Fibroblast of pulmonary artery (primary cell): ENCODE data around the gene ZBTB33.

ENCODE experiments used
- DNase-seq: peaks from one replicate; pipeline ENCODE4 v3.0.0-alpha.2; 2010; ENCODE audit warnings: low read depth
- H3K4me3 ChIP-seq: replicated peaks from 2 replicates; pipeline ENCODE4 v1.5.1; 2011; ENCODE audit warnings: low read depth, mild to moderate bottlenecking, control low read depth, low read length, moderate library complexity
- TF ChIP-seq, protein P1 (sequence below): IDR thresholded peaks from 2 replicates; pipeline ENCODE4 v1.5.1; 2011; ENCODE audit warnings: mild to moderate bottlenecking, control low read depth, low read length, inconsistent platforms; ENCODE audit errors: missing control alignments

Gene ZBTB33

DNA sequence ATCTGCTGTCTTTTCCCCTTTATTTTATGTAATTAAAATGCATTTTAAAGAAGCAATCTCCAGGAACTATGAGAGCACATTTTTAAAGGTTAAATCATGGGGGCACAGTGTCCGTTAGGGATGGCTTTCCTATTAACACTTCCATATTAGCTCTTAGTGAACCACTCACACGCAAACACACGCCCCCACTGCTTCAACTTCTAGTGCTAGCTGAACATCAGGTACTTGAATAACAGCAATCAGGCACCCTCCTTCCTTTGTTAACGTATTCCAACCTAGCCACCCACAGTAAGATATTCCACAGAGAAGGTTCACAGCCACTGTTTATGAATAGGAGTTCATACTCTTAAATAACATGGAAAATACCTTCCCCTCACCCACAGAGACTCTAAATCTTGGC lies 51.3 kb downstream of the ZBTB33 start:
- TF ChIP-seq, protein P1, sequence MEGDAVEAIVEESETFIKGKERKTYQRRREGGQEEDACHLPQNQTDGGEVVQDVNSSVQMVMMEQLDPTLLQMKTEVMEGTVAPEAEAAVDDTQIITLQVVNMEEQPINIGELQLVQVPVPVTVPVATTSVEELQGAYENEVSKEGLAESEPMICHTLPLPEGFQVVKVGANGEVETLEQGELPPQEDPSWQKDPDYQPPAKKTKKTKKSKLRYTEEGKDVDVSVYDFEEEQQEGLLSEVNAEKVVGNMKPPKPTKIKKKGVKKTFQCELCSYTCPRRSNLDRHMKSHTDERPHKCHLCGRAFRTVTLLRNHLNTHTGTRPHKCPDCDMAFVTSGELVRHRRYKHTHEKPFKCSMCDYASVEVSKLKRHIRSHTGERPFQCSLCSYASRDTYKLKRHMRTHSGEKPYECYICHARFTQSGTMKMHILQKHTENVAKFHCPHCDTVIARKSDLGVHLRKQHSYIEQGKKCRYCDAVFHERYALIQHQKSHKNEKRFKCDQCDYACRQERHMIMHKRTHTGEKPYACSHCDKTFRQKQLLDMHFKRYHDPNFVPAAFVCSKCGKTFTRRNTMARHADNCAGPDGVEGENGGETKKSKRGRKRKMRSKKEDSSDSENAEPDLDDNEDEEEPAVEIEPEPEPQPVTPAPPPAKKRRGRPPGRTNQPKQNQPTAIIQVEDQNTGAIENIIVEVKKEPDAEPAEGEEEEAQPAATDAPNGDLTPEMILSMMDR = no peak
- DNase-seq = no peak
- no peak overlapping the region for H3K4me3 ChIP-seq

DNA sequence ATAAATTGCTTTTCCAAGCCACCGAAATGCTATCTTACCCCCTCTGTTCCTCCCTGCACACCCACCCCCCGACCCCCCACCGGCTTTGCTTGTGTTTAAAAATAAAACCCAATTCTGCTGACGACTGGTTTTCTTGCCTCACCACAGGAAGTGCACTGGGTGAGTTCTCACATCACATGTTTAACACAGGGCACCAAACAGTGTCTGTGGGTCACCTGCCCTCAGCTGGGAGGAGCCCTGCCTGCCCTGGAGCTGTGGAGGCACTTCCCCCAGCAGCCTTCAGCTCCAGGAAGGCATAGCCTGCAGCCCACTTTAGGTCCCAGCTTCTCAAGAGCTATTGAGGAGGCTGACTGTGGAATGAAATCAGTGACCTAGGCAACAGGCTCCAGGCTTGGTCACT lies 51.8 kb downstream of the ZBTB33 start:
- DNase-seq = no peak
- no peak overlapping the region for H3K4me3 ChIP-seq
- TF ChIP-seq, protein P1 = no peak

DNA sequence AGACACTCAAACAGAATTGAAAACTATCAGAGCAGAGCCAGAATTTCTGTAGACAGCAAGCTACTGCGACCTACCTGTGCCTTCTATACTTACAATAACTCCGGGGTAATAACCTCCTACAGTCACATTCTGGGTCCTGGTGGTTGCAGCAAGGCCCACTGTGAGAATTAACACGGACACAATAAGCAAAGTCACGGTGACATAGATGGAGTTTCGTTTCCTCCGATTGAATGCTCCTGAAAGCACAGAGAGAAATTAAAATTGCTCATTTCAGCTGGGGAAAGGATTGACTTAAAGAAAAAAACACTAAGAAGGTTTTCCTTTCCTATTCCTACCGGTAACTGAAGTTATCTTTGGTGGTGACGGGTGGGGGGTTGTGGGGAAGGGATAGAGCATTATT lies 53.6 kb downstream of the ZBTB33 start:
- TF ChIP-seq, protein P1 = no peak
- no peak for DNase-seq
- no peak overlapping the region for H3K4me3 ChIP-seq

DNA sequence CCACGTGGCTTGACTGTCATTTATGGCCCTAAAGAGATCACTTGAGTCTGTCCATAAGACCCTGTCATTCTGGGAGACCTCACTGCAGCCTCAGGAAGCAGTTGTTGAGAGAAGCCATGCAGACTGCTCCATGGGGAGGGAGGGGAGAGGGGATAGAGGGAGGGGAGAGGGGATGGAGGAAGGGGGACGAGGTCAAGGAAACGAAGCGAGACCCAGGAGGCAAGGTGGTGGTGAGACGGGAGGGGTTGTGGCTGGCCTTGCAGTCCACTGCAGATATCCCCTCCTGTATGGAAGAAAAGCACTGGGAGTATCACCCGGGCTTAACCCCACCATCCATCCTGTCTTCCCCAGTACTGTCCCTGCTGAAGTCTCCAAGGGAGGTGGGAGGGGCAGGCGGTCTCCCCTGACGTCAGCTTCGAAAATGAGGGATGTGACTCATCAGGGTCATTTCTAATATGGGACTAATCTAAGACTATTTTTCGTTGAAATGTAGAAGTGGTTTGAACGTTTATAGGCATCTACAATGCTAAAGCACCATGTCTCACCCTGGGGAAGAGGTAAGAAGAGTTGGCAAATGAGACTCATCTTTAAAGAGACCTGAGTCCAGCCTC lies 55.0 kb downstream of the ZBTB33 start:
- no peak overlapping the region for H3K4me3 ChIP-seq
- TF ChIP-seq, protein P1 = no peak
- no peak for DNase-seq

DNA sequence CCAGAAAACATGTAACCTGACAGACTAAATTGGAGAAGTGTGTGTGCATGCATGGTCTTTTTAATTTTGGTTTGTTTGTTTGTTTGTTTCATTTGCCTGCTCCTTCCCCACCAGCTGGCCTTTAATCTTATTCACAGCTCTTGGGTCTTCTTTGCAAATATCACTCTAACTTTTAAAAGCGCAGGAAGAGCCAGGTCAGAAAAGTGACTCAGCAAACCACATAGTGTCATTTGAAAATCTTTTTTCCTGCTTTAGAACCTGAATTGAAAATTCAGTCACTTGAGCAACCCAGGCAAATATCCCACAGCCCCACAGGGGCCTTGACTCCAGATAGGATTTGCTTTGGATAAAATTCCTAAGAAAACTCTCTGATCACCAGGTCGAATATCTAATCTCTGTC lies 56.0 kb downstream of the ZBTB33 start:
- DNase-seq = no peak
- no peak overlapping the region for H3K4me3 ChIP-seq
- TF ChIP-seq, protein P1 = no peak
